K562 (cell line): Measurements from ENCODE around the gene MAMDC2. TPM values are rescaled to one million over a fixed set of nuclear protein-coding genes. Genes with fewer than 3 reads are reported as not detected.

Experiments used
- CAMTA2 ChIP-seq: fragments of 250-450 bp; sonication (Bioruptor Pico); conservative IDR thresholded peaks from 2 replicates; pipeline ENCODE4 v1.5.1; 2022
- CBFB ChIP-seq: sonication (generic); formaldehyde crosslinking; IDR thresholded peaks from 2 replicates; pipeline ENCODE4 v1.4.0; 2020; ENCODE audit warnings: mild to moderate bottlenecking, missing genetic modification reagents
- E2F3 ChIP-seq: fragments of 250-450 bp; sonication (Bioruptor Pico); IDR thresholded peaks from 2 replicates; pipeline ENCODE4 v1.4.0; 2020; ENCODE audit warnings: mild to moderate bottlenecking
- FIP1L1 ChIP-seq: fragments of 200-400 bp; formaldehyde crosslinking; IDR thresholded peaks from 2 replicates; pipeline ENCODE4 v1.6.1; 2018; ENCODE audit warnings: mild to moderate bottlenecking, low read depth, low read length; ENCODE audit not compliant: poor library complexity, severe bottlenecking
- MLLT1 ChIP-seq, 2 experiments: fragments of 450-650 bp; IDR thresholded peaks; 2 replicates each; pipeline ENCODE4 v1.6.1; 2016
- NUFIP1 ChIP-seq: fragments of 450-650 bp; IDR thresholded peaks from 2 replicates; pipeline ENCODE4 v1.6.1; 2018; ENCODE audit not compliant: partially characterized antibody
- SIN3A ChIP-seq, 2 experiments: fragments of 150-350 bp in 1 of 2; IDR thresholded peaks; 2 replicates each; pipeline ENCODE4 v1.6.1; 2011 to 2016; ENCODE audit warnings: borderline replicate concordance in 2 of 2, low read depth in 2 of 2, low read length in 2 of 2, mild to moderate bottlenecking in 2 of 2, moderate library complexity in 2 of 2; ENCODE audit not compliant: control insufficient read depth in 1 of 2
- SNRNP70 ChIP-seq: fragments of 200-400 bp; formaldehyde crosslinking; optimal IDR thresholded peaks from 2 replicates; pipeline ENCODE3; 2017; ENCODE audit warnings: low read depth, low read length
- TAF7 ChIP-seq: fragments of 450-650 bp; IDR thresholded peaks from 2 replicates; pipeline ENCODE4 v1.6.1; 2016; ENCODE audit warnings: missing genetic modification characterization, missing compliant biosample characterization
- ZBTB8A ChIP-seq: fragments of 450-650 bp; IDR thresholded peaks from 2 replicates; pipeline ENCODE4 v1.6.1; 2018; ENCODE audit warnings: mild to moderate bottlenecking, moderate library complexity; ENCODE audit not compliant: partially characterized antibody
- ZFX ChIP-seq: sonication (generic); formaldehyde crosslinking; IDR thresholded peaks from 2 replicates; pipeline ENCODE4 v1.8.0; 2022; ENCODE audit warnings: mild to moderate bottlenecking, missing genetic modification reagents, moderate library complexity
- ZMIZ1 ChIP-seq, 2 experiments: fragments of 150-350 bp in 1 of 2; IDR thresholded peaks; 2 replicates each; pipeline ENCODE4 v1.6.1; 2012 to 2016; ENCODE audit warnings: low read depth in 2 of 2, low read length in 2 of 2, mild to moderate bottlenecking in 1 of 2, moderate library complexity in 1 of 2
- ZNF12 ChIP-seq: sonication (generic); formaldehyde crosslinking; IDR thresholded peaks from 2 replicates; pipeline ENCODE4 v1.4.0; 2020; ENCODE audit warnings: mild to moderate bottlenecking, missing genetic modification reagents
- ZNF184 ChIP-seq: sonication (generic); formaldehyde crosslinking; IDR thresholded peaks from 2 replicates; pipeline ENCODE4 v1.5.0; 2020; ENCODE audit warnings: missing genetic modification reagents
- polyA plus RNA-seq, 8 experiments: library from polyadenylated mRNA; depleted of rRNA in 4 of 8; stranded (reverse) in 5 of 8; unstranded in 3 of 8; fragments of >200 nt; fragmentation: Nextera tagmentation in 2 of 8; fragmentation: Illumina TruSeq in 1 of 8; extraction: Ambion mirVana in 2 of 8; extraction: Trizol in 1 of 8; gene quantifications; 2 replicates each; pipeline versions ENCODE4 v1.2.1 to v1.2.3, GENCODE V29; 2011 to 2014; ENCODE audit warnings: inconsistent platforms in 1 of 8, missing spikeins in 1 of 8
- total RNA-seq, 7 experiments: library from RNA; depleted of rRNA in 6 of 7; stranded (reverse); fragments of >200 nt in 6 of 7; fragmentation: Illumina TruSeq in 2 of 7; extraction: Trizol in 2 of 7; gene quantifications; 2 replicates each; pipeline versions ENCODE4 v1.2.1 to v1.2.3, GENCODE V29; 2011 to 2021; ENCODE audit warnings: low replicate concordance in 1 of 7
- TF ChIP-seq, protein P1 (sequence below): fragments of 450-650 bp; formaldehyde crosslinking; conservative IDR thresholded peaks from 2 replicates; pipeline ENCODE4 v1.4.0; 2022; ENCODE audit warnings: mild to moderate bottlenecking, missing genetic modification characterization
- TF ChIP-seq, protein P2 (sequence below): fragments of 450-650 bp; formaldehyde crosslinking; IDR thresholded peaks from 2 replicates; pipeline ENCODE4 v1.4.0; 2020; ENCODE audit warnings: mild to moderate bottlenecking, moderate library complexity

Gene MAMDC2
- total and polyA plus RNA-seq, 9 of the 15 experiments (the other 6 are each of a cell fraction or from before 2014, with no cell fraction given): 0.01 to 0.03 TPM; not detected in 7

DNA sequence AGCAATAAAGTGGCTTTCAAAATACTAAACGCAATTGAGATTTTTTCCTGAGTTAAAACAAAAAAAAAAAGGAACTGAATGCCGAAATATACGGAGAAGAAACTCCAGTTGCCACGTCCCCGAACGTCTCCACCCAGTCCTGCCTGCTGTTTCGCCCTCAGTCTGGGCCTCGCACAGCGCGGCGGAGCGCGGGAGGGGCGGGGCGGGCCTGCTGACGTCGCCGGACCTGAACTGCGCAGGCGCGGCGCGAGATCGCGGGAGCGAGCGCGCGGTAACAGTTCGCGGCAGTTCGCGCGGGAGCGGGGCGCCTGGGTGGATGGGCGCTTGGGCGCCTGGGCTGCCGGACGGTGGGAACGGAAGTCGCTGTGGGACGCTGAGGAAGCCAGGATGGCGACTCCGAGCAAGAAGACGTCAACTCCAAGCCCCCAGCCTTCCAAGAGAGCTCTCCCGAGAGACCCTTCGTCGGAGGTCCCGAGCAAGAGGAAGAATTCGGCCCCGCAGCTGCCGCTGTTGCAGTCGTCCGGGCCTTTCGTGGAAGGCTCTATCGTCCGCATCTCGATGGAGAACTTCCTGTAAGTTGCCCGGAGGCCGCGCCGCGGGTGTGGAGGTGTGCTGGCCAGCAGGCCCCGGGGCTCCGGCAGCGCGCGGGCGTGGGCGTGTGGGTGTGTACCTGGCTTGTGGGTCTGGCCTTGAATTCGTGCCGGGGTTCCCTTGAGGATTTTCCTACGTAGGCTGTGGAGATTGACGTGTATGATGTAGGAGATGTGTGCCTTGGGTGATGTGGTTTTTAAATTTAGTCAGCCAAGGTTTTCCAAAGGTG is 215.3 kb downstream of the MAMDC2 start, which contains the start of gene SMC5 (continued):
- TF ChIP-seq ZNF184 (CRISPR knock-in tag) (no peak), ZNF12 (CRISPR knock-in tag) (no peak), ZFX (peak; percentile 92), SIN3A (IDR thresholded peaks at IDR 0.05; ENCODE audit: borderline replicate concordance in 2 of 2, control insufficient read depth in 1 of 2, low read depth in 2 of 2, low read length in 2 of 2) (peak in 1 of 2 experiments; percentile 70; a peak in 1 of 4 replicates), SNRNP70 (no peak), CAMTA2 (CRISPR knock-in tag) (no peak), FIP1L1 (no peak), CBFB (CRISPR knock-in tag) (no peak), NUFIP1 (no peak), ZMIZ1 (IDR thresholded peaks at IDR 0.05; ENCODE audit: low read depth in 2 of 2, low read length in 2 of 2) (no peak; a peak in 1 of 4 replicates), E2F3 (peak; percentile 40; the same call in 1 of the 2 replicates), TAF7 (peak; percentile 47; the same call in 1 of the 2 replicates), MLLT1 (IDR thresholded peaks at IDR 0.05) (no peak), ZBTB8A (no peak)
- TF ChIP-seq, protein P1, sequence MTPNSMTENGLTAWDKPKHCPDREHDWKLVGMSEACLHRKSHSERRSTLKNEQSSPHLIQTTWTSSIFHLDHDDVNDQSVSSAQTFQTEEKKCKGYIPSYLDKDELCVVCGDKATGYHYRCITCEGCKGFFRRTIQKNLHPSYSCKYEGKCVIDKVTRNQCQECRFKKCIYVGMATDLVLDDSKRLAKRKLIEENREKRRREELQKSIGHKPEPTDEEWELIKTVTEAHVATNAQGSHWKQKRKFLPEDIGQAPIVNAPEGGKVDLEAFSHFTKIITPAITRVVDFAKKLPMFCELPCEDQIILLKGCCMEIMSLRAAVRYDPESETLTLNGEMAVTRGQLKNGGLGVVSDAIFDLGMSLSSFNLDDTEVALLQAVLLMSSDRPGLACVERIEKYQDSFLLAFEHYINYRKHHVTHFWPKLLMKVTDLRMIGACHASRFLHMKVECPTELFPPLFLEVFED (CRISPR knock-in tag): no peak
- TF ChIP-seq, protein P2, sequence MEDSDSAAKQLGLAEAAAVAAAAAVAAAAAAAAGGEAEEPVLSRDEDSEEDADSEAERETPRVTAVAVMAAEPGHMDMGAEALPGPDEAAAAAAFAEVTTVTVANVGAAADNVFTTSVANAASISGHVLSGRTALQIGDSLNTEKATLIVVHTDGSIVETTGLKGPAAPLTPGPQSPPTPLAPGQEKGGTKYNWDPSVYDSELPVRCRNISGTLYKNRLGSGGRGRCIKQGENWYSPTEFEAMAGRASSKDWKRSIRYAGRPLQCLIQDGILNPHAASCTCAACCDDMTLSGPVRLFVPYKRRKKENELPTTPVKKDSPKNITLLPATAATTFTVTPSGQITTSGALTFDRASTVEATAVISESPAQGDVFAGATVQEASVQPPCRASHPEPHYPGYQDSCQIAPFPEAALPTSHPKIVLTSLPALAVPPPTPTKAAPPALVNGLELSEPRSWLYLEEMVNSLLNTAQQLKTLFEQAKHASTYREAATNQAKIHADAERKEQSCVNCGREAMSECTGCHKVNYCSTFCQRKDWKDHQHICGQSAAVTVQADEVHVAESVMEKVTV (CRISPR knock-in tag): no peak
